OCI-LY3 (cell line): ENCODE measurements around the gene CD109.

Experiments used
- EZH2phosphoT487 ChIP-seq: fragments of 200-600 bp; shearing (Covaris generic); IDR thresholded peaks from 2 replicates; pipeline ENCODE4 v1.6.1; 2018; ENCODE audit warnings: antibody characterized with exemption, mixed run types, low read depth
- TF ChIP-seq, protein P1 (sequence below): fragments of 200-600, 300-600 bp; sonication (generic); IDR thresholded peaks from 2 replicates; pipeline ENCODE4 v1.5.1; 2014; ENCODE audit warnings: antibody characterized with exemption, low read length, low read depth

DNA sequence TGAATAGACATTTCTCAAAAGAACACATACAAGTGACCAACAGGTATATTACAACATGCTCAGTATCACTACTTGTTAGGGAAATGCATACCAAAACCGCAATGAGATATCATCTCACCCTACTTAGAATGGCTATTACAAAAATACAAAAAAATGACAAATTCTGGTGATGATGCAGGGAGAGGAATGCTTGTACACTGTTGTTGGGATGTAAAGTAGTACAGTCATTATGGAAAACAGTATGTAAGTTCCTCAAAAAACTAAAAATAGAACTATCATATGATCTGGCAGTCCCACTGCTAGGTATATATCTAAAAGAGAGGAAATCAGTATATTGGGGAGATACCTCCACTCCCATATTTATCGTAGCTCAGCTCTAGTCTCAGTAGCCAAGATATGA, 31.3 kb upstream of the CD109 start:
- TF ChIP-seq EZH2phosphoT487 = no peak
- TF ChIP-seq, protein P1, sequence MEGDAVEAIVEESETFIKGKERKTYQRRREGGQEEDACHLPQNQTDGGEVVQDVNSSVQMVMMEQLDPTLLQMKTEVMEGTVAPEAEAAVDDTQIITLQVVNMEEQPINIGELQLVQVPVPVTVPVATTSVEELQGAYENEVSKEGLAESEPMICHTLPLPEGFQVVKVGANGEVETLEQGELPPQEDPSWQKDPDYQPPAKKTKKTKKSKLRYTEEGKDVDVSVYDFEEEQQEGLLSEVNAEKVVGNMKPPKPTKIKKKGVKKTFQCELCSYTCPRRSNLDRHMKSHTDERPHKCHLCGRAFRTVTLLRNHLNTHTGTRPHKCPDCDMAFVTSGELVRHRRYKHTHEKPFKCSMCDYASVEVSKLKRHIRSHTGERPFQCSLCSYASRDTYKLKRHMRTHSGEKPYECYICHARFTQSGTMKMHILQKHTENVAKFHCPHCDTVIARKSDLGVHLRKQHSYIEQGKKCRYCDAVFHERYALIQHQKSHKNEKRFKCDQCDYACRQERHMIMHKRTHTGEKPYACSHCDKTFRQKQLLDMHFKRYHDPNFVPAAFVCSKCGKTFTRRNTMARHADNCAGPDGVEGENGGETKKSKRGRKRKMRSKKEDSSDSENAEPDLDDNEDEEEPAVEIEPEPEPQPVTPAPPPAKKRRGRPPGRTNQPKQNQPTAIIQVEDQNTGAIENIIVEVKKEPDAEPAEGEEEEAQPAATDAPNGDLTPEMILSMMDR = no peak
